ENCODE measurements around the gene NDUFAF2. TPM values are rescaled to one million over a fixed set of nuclear protein-coding genes. Genes with fewer than 3 reads are reported as not detected.

The NDUFAF2 gene
- polyA plus RNA-seq, 1 of the 3 experiments (the other 2 are of a cell fraction), result 33.4 TPM

DNA sequence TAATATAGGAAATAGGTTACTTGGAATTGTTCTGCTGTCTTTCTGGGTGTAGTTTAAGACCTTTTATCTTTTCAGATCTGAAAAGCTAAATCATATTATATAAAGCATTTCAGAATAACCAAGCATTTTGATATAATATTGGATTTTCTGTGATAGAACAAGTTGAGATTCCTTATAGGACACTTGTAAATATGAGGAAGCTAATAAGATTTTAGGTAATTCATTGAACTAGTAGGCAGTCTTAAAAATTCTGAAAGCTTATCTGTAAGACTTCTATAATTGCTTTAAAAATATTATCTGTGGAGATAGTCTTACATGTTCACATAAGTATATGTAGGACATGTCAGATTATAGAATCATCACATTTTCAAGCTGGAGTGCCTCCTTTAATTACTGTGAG is 114.5 kb downstream of the NDUFAF2 start:
- no peak overlapping the region for H3K27ac ChIP-seq (ENCODE audit: low read depth in 2 of 2, low read length in 1 of 2)
- no peaks in the 10 kb centered on the region for H3K9me3 ChIP-seq
- H4K20me1 ChIP-seq (ENCODE audit: insufficient read depth), result no peaks in the 10 kb centered on the region
- CTCF ChIA-PET, result interaction anchor here (0.9 to 2.6 kb wide), 3 partner anchors 99 to 599 kb away, joined by 3 to 8 read pairs (median 4); no protein-coding TSS in a partner anchor
- POLR2A ChIA-PET, result interaction anchor here (0.6 kb wide), 1 partner anchor 91 kb away, joined by 4 read pairs; no protein-coding TSS in a partner anchor
- H3K79me2 ChIP-seq (ENCODE audit: insufficient read depth), result no peaks in the 10 kb centered on the region
- no peak for DNase-seq
- no peak overlapping the region for H3K4me2 ChIP-seq
- H3K9ac ChIP-seq, result no peak overlapping the region
- TF ChIP-seq SIN3A (IDR thresholded peaks at IDR 0.05; ENCODE audit: borderline replicate concordance, low read depth, low read length) (no peak), YY1 (IDR thresholded peaks at IDR 0.05; ENCODE audit: low read depth) (no peak)
- H3K4me3 ChIP-seq (ENCODE audit: low read depth in 2 of 2, low read length in 1 of 2), result no peak overlapping the region
- no peaks in the 10 kb centered on the region; a peak in 1 of 4 replicates for H3K4me1 ChIP-seq (ENCODE audit: control insufficient read depth in 1 of 2, insufficient read depth in 2 of 2, low read depth in 1 of 2, low read length in 1 of 2)
- no peaks in the 10 kb centered on the region for H3K27me3 ChIP-seq (ENCODE audit: insufficient read depth)
- H3K36me3 ChIP-seq (replicated peaks in 1 of 2; ENCODE audit: control insufficient read depth in 1 of 2, insufficient read depth in 2 of 2, low read length in 1 of 2), result no peaks in the 10 kb centered on the region
- no peaks in the 10 kb centered on the region for H3K9me2 ChIP-seq
- no peak overlapping the region for H2AFZ ChIP-seq (ENCODE audit: low read depth)
- no peaks in the 10 kb centered on the region for H3F3A ChIP-seq (replicated peaks; ENCODE audit: insufficient read depth)

DNA sequence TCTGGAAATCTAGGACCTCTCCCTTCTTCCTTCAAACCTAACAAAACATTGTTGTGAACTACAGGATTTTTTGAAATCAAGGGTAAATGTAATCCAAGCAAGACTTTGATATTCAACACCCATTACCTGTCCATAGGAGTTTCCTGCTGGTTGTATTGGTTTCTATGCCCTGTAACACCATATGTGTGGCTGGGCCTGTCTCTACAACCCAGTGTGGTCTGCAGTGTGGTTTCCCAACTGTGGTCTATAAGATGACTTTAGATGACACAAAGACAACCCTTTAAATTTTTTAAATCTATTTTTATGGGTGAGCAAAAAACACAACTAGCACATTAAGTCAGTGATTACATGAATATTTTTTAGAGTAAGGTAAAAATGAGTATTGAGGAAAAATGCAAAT is 124.1 kb downstream of the NDUFAF2 start:
- Histone ChIP-seq H3K79me2 (ENCODE audit: insufficient read depth) (no peaks in the 10 kb centered on the region), H3K27ac (ENCODE audit: low read depth in 2 of 2, low read length in 1 of 2) (no peak overlapping the region), H3K9me3 (no peaks in the 10 kb centered on the region), H3K4me2 (no peak overlapping the region), H3K27me3 (ENCODE audit: insufficient read depth) (no peaks in the 10 kb centered on the region), H3K36me3 (replicated peaks in 1 of 2; ENCODE audit: control insufficient read depth in 1 of 2, insufficient read depth in 2 of 2, low read length in 1 of 2) (peaks cover 0 to 3% of the 10 kb centered on the region in 2 experiments), H4K20me1 (ENCODE audit: insufficient read depth) (no peaks in the 10 kb centered on the region), H3K4me3 (ENCODE audit: low read depth in 2 of 2, low read length in 1 of 2) (no peak overlapping the region), H2AFZ (ENCODE audit: low read depth) (no peak overlapping the region), H3K9me2 (no peaks in the 10 kb centered on the region), H3K4me1 (ENCODE audit: control insufficient read depth in 1 of 2, insufficient read depth in 2 of 2, low read depth in 1 of 2, low read length in 1 of 2) (no peaks in the 10 kb centered on the region; a peak in 1 of 4 replicates), H3K9ac (no peak overlapping the region), H3F3A (replicated peaks; ENCODE audit: insufficient read depth) (peaks cover 7% of the 10 kb centered on the region)
- DNase-seq, result no peak
- CTCF ChIA-PET, result no interaction called here
- TF ChIP-seq, protein P1, sequence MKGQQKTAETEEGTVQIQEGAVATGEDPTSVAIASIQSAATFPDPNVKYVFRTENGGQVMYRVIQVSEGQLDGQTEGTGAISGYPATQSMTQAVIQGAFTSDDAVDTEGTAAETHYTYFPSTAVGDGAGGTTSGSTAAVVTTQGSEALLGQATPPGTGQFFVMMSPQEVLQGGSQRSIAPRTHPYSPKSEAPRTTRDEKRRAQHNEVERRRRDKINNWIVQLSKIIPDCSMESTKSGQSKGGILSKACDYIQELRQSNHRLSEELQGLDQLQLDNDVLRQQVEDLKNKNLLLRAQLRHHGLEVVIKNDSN (IDR thresholded peaks at IDR 0.05; ENCODE audit: borderline replicate concordance, low read depth), result no peak
- no peak for TF ChIP-seq MEF2A (IDR thresholded peaks at IDR 0.05; ENCODE audit: borderline replicate concordance, low read depth)
- no peak for TF ChIP-seq CHD2 (IDR thresholded peaks at IDR 0.05; ENCODE audit: low read length, partially characterized antibody)
- TF ChIP-seq RFX5 (IDR thresholded peaks at IDR 0.05; ENCODE audit: low read length), result no peak
- TF ChIP-seq RXRA (IDR thresholded peaks at IDR 0.05; ENCODE audit: borderline replicate concordance, low read depth), result no peak
- TF ChIP-seq SMC3 (IDR thresholded peaks at IDR 0.05; ENCODE audit: low read depth, low read length), result no peak
- no peak for TF ChIP-seq POLR2AphosphoS5 (IDR thresholded peaks at IDR 0.05; ENCODE audit: low read depth, low read length)
- TF ChIP-seq MXI1 (IDR thresholded peaks at IDR 0.05; ENCODE audit: low read depth, low read length), result no peak
- TF ChIP-seq JUND (IDR thresholded peaks at IDR 0.05), result no peak
- TF ChIP-seq, protein P2, sequence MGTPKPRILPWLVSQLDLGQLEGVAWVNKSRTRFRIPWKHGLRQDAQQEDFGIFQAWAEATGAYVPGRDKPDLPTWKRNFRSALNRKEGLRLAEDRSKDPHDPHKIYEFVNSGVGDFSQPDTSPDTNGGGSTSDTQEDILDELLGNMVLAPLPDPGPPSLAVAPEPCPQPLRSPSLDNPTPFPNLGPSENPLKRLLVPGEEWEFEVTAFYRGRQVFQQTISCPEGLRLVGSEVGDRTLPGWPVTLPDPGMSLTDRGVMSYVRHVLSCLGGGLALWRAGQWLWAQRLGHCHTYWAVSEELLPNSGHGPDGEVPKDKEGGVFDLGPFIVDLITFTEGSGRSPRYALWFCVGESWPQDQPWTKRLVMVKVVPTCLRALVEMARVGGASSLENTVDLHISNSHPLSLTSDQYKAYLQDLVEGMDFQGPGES (IDR thresholded peaks at IDR 0.05; ENCODE audit: low read depth, low read length), result no peak
- TF ChIP-seq GATA2 (CRISPR knock-in tag; IDR thresholded peaks at IDR 0.05), result no peak
- TF ChIP-seq, protein P3, sequence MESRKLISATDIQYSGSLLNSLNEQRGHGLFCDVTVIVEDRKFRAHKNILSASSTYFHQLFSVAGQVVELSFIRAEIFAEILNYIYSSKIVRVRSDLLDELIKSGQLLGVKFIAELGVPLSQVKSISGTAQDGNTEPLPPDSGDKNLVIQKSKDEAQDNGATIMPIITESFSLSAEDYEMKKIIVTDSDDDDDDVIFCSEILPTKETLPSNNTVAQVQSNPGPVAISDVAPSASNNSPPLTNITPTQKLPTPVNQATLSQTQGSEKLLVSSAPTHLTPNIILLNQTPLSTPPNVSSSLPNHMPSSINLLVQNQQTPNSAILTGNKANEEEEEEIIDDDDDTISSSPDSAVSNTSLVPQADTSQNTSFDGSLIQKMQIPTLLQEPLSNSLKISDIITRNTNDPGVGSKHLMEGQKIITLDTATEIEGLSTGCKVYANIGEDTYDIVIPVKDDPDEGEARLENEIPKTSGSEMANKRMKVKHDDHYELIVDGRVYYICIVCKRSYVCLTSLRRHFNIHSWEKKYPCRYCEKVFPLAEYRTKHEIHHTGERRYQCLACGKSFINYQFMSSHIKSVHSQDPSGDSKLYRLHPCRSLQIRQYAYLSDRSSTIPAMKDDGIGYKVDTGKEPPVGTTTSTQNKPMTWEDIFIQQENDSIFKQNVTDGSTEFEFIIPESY (IDR thresholded peaks at IDR 0.05; ENCODE audit: borderline replicate concordance, low read depth), result no peak
- TF ChIP-seq, protein P4, sequence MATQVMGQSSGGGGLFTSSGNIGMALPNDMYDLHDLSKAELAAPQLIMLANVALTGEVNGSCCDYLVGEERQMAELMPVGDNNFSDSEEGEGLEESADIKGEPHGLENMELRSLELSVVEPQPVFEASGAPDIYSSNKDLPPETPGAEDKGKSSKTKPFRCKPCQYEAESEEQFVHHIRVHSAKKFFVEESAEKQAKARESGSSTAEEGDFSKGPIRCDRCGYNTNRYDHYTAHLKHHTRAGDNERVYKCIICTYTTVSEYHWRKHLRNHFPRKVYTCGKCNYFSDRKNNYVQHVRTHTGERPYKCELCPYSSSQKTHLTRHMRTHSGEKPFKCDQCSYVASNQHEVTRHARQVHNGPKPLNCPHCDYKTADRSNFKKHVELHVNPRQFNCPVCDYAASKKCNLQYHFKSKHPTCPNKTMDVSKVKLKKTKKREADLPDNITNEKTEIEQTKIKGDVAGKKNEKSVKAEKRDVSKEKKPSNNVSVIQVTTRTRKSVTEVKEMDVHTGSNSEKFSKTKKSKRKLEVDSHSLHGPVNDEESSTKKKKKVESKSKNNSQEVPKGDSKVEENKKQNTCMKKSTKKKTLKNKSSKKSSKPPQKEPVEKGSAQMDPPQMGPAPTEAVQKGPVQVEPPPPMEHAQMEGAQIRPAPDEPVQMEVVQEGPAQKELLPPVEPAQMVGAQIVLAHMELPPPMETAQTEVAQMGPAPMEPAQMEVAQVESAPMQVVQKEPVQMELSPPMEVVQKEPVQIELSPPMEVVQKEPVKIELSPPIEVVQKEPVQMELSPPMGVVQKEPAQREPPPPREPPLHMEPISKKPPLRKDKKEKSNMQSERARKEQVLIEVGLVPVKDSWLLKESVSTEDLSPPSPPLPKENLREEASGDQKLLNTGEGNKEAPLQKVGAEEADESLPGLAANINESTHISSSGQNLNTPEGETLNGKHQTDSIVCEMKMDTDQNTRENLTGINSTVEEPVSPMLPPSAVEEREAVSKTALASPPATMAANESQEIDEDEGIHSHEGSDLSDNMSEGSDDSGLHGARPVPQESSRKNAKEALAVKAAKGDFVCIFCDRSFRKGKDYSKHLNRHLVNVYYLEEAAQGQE (IDR thresholded peaks at IDR 0.05; ENCODE audit: low read depth, low read length), result no peak
- no peak for TF ChIP-seq TAF1 (IDR thresholded peaks at IDR 0.05; ENCODE audit: borderline replicate concordance, low read depth, low read length)
- TF ChIP-seq EP300 (IDR thresholded peaks at IDR 0.05; ENCODE audit: borderline replicate concordance in 1 of 2, low read depth in 1 of 2, low read length in 1 of 2), result no peak
- TF ChIP-seq NRF1 (IDR thresholded peaks at IDR 0.05; ENCODE audit: low read depth, low read length), result no peak
- POLR2A ChIA-PET, result no interaction called here

Measured in SK-N-SH (cell line).